Right lobe of liver (tissue), 4 donors: Measurements from ENCODE around the gene MYO3B.

Source experiments
- CTCF ChIP-seq, 4 donors: fragments of 200-600 bp in 3 of 4; fragments of 450-650 bp in 1 of 4; IDR thresholded peaks; one replicate each; pipeline versions ENCODE4 v1.5.1 to v1.8.0; 2016 to 2022; ENCODE audit warnings: antibody characterized with exemption in 4 of 4, mild to moderate bottlenecking in 2 of 4
- POLR2A ChIP-seq: fragments of 450-650 bp; IDR thresholded peaks from one replicate; pipeline ENCODE4 v1.6.1; 2017; ENCODE audit warnings: antibody characterized with exemption, mild to moderate bottlenecking
- donor health status: DM: no; HTN: no; CAD: no.
- donor health status: DM: no; HTN: no; CAD: no.
- donor health status: DM: no; HTN: yes; CAD: no.

- TF ChIP-seq CTCF (IDR thresholded peaks at IDR 0.05) (no peak), POLR2A (no peak)
Measured at GRCh38 chr2:170264865-170265264, 86.9 kb downstream of the MYO3B start.
